Measurements from ENCODE around the gene DACT3. TPM values are rescaled to one million over a fixed set of nuclear protein-coding genes. Genes with fewer than 3 reads are reported as not detected.

DACT3 gene
- total RNA-seq, result 0.14 and 0.34 TPM in 2 replicates

GRCh38 chr19:46661020-46661731 lies at the start of gene DACT3:
DACT3 (minus strand) TSS chr19:46661182; CDS start chr19:46661064, 118 bp downstream.
- peak; percentile 100 for DNase-seq

GRCh38 chr19:46710687-46711086 lies 49.7 kb upstream of the DACT3 start:
- DNase-seq, result no peak

- peak; percentile 77 for DNase-seq
Measured at GRCh38 chr19:46704379-46705076, 43.5 kb upstream of the DACT3 start.

- no peak for DNase-seq
Measured at GRCh38 chr19:46700704-46701103, 39.7 kb upstream of the DACT3 start.

GRCh38 chr19:46698395-46699321 lies 37.7 kb upstream of the DACT3 start:
- no peak for DNase-seq

- DNase-seq, result peak; percentile 75
Measured at GRCh38 chr19:46697204-46697960, 36.4 kb upstream of the DACT3 start.

GRCh38 chr19:46696866-46697203 lies 35.9 kb upstream of the DACT3 start:
- DNase-seq, result no peak

- no peak for DNase-seq
Measured at GRCh38 chr19:46696052-46696451, 35.1 kb upstream of the DACT3 start.

- DNase-seq, result no peak
Measured at GRCh38 chr19:46693760-46694159, 32.8 kb upstream of the DACT3 start.

- DNase-seq, result no peak
Measured at GRCh38 chr19:46692918-46693722, 32.1 kb upstream of the DACT3 start.

- DNase-seq, result no peak
Measured at GRCh38 chr19:46691948-46692347, 31.0 kb upstream of the DACT3 start.

- no peak for DNase-seq
Measured at GRCh38 chr19:46691104-46691503, 30.1 kb upstream of the DACT3 start.

- DNase-seq, result no peak
Measured at GRCh38 chr19:46689358-46689757, 28.4 kb upstream of the DACT3 start.

GRCh38 chr19:46687438-46688145 lies 26.6 kb upstream of the DACT3 start:
- no peak for DNase-seq

GRCh38 chr19:46685189-46685588 lies 24.2 kb upstream of the DACT3 start:
- no peak for DNase-seq

GRCh38 chr19:46678110-46678732 lies 17.2 kb upstream of the DACT3 start:
- DNase-seq, result peak; percentile 43

- peak; percentile 58 for DNase-seq
Measured at GRCh38 chr19:46674416-46675178, 13.6 kb upstream of the DACT3 start.

GRCh38 chr19:46670813-46671212 lies 9.8 kb upstream of the DACT3 start:
- DNase-seq, result peak; percentile 54

GRCh38 chr19:46668662-46669061 lies 7.7 kb upstream of the DACT3 start:
- DNase-seq, result no peak

- DNase-seq, result no peak
Measured at GRCh38 chr19:46665072-46665471, 4.1 kb upstream of the DACT3 start.

Data from dermis blood vessel endothelial cell (primary cell).